Measurements from ENCODE around the gene FOLH1. TPM values are rescaled to one million over a fixed set of nuclear protein-coding genes. Genes with fewer than 3 reads are reported as not detected.
"Not testable (repeated sequence)": the region's sequence is repeated elsewhere in the genome, so short reads cannot be mapped to it uniquely, and the experiment has no call there.

FOLH1 gene
- total RNA-seq, 1 donor from 2014 or later = 0.07 TPM

- DNase-seq (ENCODE audit: low read depth, low spot score) = not testable (repeated sequence)
These were observed 30.5 kb downstream of the FOLH1 start for GRCh38 chr11:49177936-49178335.

GRCh38 chr11:49175378-49175777, 33.0 kb downstream of the FOLH1 start:
- DNase-seq (ENCODE audit: low read depth, low spot score) = not testable (repeated sequence)

- not testable (repeated sequence) for DNase-seq (ENCODE audit: low read depth, low spot score)
These were observed 33.6 kb downstream of the FOLH1 start for GRCh38 chr11:49174691-49175366.

- not testable (repeated sequence) for DNase-seq (ENCODE audit: low read depth, low spot score)
These were observed 36.8 kb downstream of the FOLH1 start for GRCh38 chr11:49171613-49172012.

- not testable (repeated sequence) for DNase-seq (ENCODE audit: low read depth, low spot score)
These were observed 38.8 kb downstream of the FOLH1 start for GRCh38 chr11:49169579-49169978.

- not testable (repeated sequence) for DNase-seq (ENCODE audit: low read depth, low spot score)
These were observed 39.4 kb downstream of the FOLH1 start for GRCh38 chr11:49168992-49169391.

- no peak for DNase-seq (ENCODE audit: low read depth, low spot score)
These were observed 57.2 kb downstream of the FOLH1 start for GRCh38 chr11:49151211-49151610.

- DNase-seq (ENCODE audit: low read depth, low spot score) = not testable (repeated sequence)
These were observed 106.0 kb downstream of the FOLH1 start for GRCh38 chr11:49102356-49102755.

Other genes with a start within 250 kb of the FOLH1 start
- gene TRIM51G, start 224.7 kb downstream of the FOLH1 start, total RNA-seq = not detected in 2 replicates
- gene TRIM49B, start 179.8 kb downstream of the FOLH1 start, total RNA-seq = not detected in 2 replicates
- gene TRIM64C, start 149.5 kb downstream of the FOLH1 start, total RNA-seq = not detected in 2 replicates